B cell (primary cell): Measurements from ENCODE around the gene ZNF750.

Experiments
- CTCF ChIP-seq: fragments of 200-600 bp; IDR thresholded peaks from one replicate; pipeline ENCODE4 v1.8.0; 2022; ENCODE audit warnings: antibody characterized with exemption, mild to moderate bottlenecking
- EZH2 ChIP-seq: IDR thresholded peaks from 2 replicates; pipeline ENCODE4 v1.6.1; 2012; ENCODE audit warnings: borderline replicate concordance, low read depth, mild to moderate bottlenecking, moderate library complexity, low read length; ENCODE audit not compliant: insufficient read depth, poor library complexity, severe bottlenecking

- TF ChIP-seq CTCF (no peak), EZH2 (no peak)
Measured at GRCh38 chr17:82813299-82814051, 26.3 kb downstream of the ZNF750 start.
